HL-60 (cell line): Measurements from ENCODE around the gene STEAP4.

Experiments used
- GABPA ChIP-seq: IDR thresholded peaks from 2 replicates; pipeline ENCODE4 v1.6.1; 2012; ENCODE audit warnings: low read depth
- REST ChIP-seq: IDR thresholded peaks from 2 replicates; pipeline ENCODE4 v1.6.1; 2012; ENCODE audit warnings: low read depth; ENCODE audit not compliant: insufficient replicate concordance

DNA sequence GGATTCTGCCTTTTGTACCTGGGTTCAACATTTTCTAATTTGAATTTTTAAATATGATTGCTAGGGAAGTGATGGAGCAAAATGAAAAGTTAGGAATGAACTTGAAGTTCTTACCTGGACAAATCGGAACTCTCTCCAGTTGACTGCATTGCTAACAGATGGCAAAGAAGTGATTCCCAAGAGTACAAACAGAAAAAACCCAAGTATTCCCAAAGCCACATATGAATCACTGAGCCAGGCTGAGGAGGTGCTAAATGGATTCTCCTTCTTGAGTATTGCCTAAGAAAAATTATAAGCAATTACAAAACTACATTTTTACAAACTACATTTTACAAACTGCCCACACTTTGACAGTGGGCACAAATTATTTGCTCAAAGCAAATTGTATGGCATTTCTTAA is 25.9 kb downstream of the STEAP4 start:
- TF ChIP-seq GABPA (no peak), REST (no peak)
